GM12892 (cell line): ENCODE data around the gene MRNIP.
"Not testable (repeated sequence)": the region's sequence is repeated elsewhere in the genome, so short reads cannot be mapped to it uniquely, and the experiment has no call there.

Experiments used
- POLR2A ChIP-seq: IDR thresholded peaks from 2 replicates; pipeline ENCODE4 v1.6.1; 2011; ENCODE audit warnings: low read depth, low read length, control low read depth
- TAF1 ChIP-seq: IDR thresholded peaks from 2 replicates; pipeline ENCODE4 v1.6.1; 2011; ENCODE audit warnings: low read depth, mild to moderate bottlenecking, control low read depth, low read length, borderline replicate concordance

GRCh38 chr5:179871533-179871932 is 12.9 kb upstream of the MRNIP start:
- TF ChIP-seq TAF1, POLR2A: not testable (repeated sequence)
